DOHH2 (cell line): ENCODE measurements around the gene NAT10.

ENCODE experiments used
- H3F3A ChIP-seq: fragments of 200-600 bp; sonication (generic), shearing (Covaris generic); 2 replicates; pipeline ENCODE4 v1.6.0; 2016; ENCODE audit warnings: antibody characterized with exemption, mild to moderate bottlenecking; ENCODE audit not compliant: control insufficient read depth, insufficient read depth
- H3K27ac ChIP-seq: fragments of 200-600 bp; sonication (generic); 2 replicates; pipeline ENCODE4 v1.5.1; 2014; ENCODE audit warnings: low read depth, mild to moderate bottlenecking, low read length, moderate library complexity
- H3K27me3 ChIP-seq: fragments of 200-600 bp; sonication (generic); 2 replicates; pipeline ENCODE4 v1.6.1; 2014; ENCODE audit warnings: mild to moderate bottlenecking, low read length, mixed read lengths; ENCODE audit not compliant: control insufficient read depth
- H3K36me3 ChIP-seq: fragments of 200-600 bp; sonication (generic); 2 replicates; pipeline ENCODE4 v1.6.1; 2014; ENCODE audit warnings: mild to moderate bottlenecking, low read length, moderate library complexity, mixed read lengths; ENCODE audit not compliant: control insufficient read depth
- H3K4me1 ChIP-seq: fragments of 200-600 bp; sonication (generic); 2 replicates; pipeline ENCODE4 v1.6.1; 2014; ENCODE audit warnings: mild to moderate bottlenecking, low read length, mixed read lengths; ENCODE audit not compliant: control insufficient read depth
- H3K4me2 ChIP-seq: fragments of 200-600 bp; sonication (generic); 2 replicates; pipeline ENCODE4 v1.6.0; 2014; ENCODE audit warnings: mild to moderate bottlenecking, low read length, moderate library complexity
- H3K4me3 ChIP-seq: fragments of 200-600 bp; sonication (generic); 2 replicates; pipeline ENCODE4 v1.5.1; 2014; ENCODE audit warnings: mild to moderate bottlenecking, low read length, mixed read lengths
- H3K79me2 ChIP-seq: fragments of 200-600 bp; sonication (generic); 2 replicates; pipeline ENCODE4 v1.6.1; 2014; ENCODE audit warnings: mild to moderate bottlenecking, low read length, mixed read lengths; ENCODE audit not compliant: control insufficient read depth
- H3K9me2 ChIP-seq: fragments of 200-600 bp; sonication (generic); replicated peaks from 2 replicates; pipeline ENCODE4 v1.6.1; 2014; ENCODE audit warnings: mild to moderate bottlenecking, low read length, mixed read lengths; ENCODE audit not compliant: control insufficient read depth
- H3K9me3 ChIP-seq: fragments of 200-600 bp; sonication (generic); 2 replicates; pipeline ENCODE4 v1.6.1; 2014; ENCODE audit warnings: antibody characterized with exemption, low read length, mixed read lengths; ENCODE audit not compliant: control insufficient read depth, insufficient read depth
- H4K20me1 ChIP-seq: fragments of 200-600 bp; sonication (generic); 2 replicates; pipeline ENCODE4 v1.6.0; 2014; ENCODE audit warnings: low read depth, mild to moderate bottlenecking, antibody characterized with exemption, low read length, moderate library complexity; ENCODE audit not compliant: control insufficient read depth, insufficient read depth
- CTCF ChIP-seq: fragments of 200-600 bp; sonication (generic); IDR thresholded peaks from one replicate; pipeline ENCODE4 v1.5.1; 2014; ENCODE audit warnings: antibody characterized with exemption, mild to moderate bottlenecking, low read depth, low read length; ENCODE audit not compliant: poor library complexity, severe bottlenecking
- EZH2phosphoT487 ChIP-seq: fragments of 200-600 bp; sonication (generic); IDR thresholded peaks from 2 replicates; pipeline ENCODE4 v1.6.1; 2017; ENCODE audit warnings: borderline replicate concordance, mild to moderate bottlenecking, antibody characterized with exemption, low read length, moderate library complexity, mixed read lengths

Gene NAT10

GRCh38 chr11:34124885-34125668, 19.6 kb downstream of the NAT10 start:
- H4K20me1 ChIP-seq = no peaks in the 10 kb centered on the region
- H3K79me2 ChIP-seq = no peaks in the 10 kb centered on the region
- no peaks in the 10 kb centered on the region for H3K27me3 ChIP-seq
- TF ChIP-seq CTCF (no peak), EZH2phosphoT487 (no peak)
- H3K9me3 ChIP-seq = no peaks in the 10 kb centered on the region
- H3K4me2 ChIP-seq = no peak overlapping the region
- H3F3A ChIP-seq = 0 out of 2 replicates have a peak, but pooled peaks cover 2% of the 10 kb centered on the region
- H3K9me2 ChIP-seq = no peaks in the 10 kb centered on the region
- H3K4me1 ChIP-seq = no peaks in the 10 kb centered on the region
- no peak overlapping the region for H3K4me3 ChIP-seq
- H3K36me3 ChIP-seq = peaks cover 91% of the 10 kb centered on the region
- no peak overlapping the region for H3K27ac ChIP-seq

GRCh38 chr11:34126959-34127848, 21.8 kb downstream of the NAT10 start:
- H3K4me1 ChIP-seq = no peaks in the 10 kb centered on the region
- H3K27me3 ChIP-seq = no peaks in the 10 kb centered on the region
- no peak overlapping the region for H3K27ac ChIP-seq
- H3K4me3 ChIP-seq = no peak overlapping the region
- H3K36me3 ChIP-seq = peaks cover 93% of the 10 kb centered on the region
- no peaks in the 10 kb centered on the region for H3K9me3 ChIP-seq
- no peaks in the 10 kb centered on the region for H4K20me1 ChIP-seq
- 0 out of 2 replicates have a peak, but pooled peaks cover 2% of the 10 kb centered on the region for H3F3A ChIP-seq
- H3K9me2 ChIP-seq = no peaks in the 10 kb centered on the region
- H3K79me2 ChIP-seq = no peaks in the 10 kb centered on the region
- no peak overlapping the region for H3K4me2 ChIP-seq
- TF ChIP-seq CTCF (no peak), EZH2phosphoT487 (no peak)

DNA sequence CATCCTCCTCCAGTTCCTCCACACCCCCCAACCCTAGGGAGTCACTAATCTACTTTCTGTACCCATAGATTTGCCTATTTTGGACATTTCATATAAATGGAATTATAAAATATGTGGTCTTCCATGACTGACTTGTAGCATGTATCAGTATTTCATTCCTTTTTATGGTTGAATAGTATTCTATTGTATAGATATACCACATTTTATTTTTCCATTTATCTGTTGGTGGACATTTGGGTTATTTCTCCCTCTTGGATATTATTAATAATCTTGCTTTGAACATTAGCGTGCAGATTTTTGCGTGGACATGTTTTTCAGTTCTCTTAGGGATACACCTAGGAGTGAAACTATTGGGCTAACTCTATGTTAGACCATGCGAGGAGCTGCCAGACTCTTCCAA, 23.4 kb downstream of the NAT10 start:
- no peaks in the 10 kb centered on the region for H3K4me1 ChIP-seq
- no peaks in the 10 kb centered on the region for H3K79me2 ChIP-seq
- H3K36me3 ChIP-seq = peaks cover 91% of the 10 kb centered on the region
- H3K9me3 ChIP-seq = no peaks in the 10 kb centered on the region
- no peaks in the 10 kb centered on the region for H3K27me3 ChIP-seq
- H3K4me2 ChIP-seq = no peak overlapping the region
- TF ChIP-seq CTCF (no peak), EZH2phosphoT487 (no peak)
- no peaks in the 10 kb centered on the region for H3K9me2 ChIP-seq
- 0 out of 2 replicates have a peak, but pooled peaks cover 2% of the 10 kb centered on the region for H3F3A ChIP-seq
- no peak overlapping the region for H3K27ac ChIP-seq
- no peak overlapping the region for H3K4me3 ChIP-seq
- H4K20me1 ChIP-seq = no peaks in the 10 kb centered on the region
